Measurements from ENCODE around the gene SRGAP3.

SRGAP3 gene

DNA sequence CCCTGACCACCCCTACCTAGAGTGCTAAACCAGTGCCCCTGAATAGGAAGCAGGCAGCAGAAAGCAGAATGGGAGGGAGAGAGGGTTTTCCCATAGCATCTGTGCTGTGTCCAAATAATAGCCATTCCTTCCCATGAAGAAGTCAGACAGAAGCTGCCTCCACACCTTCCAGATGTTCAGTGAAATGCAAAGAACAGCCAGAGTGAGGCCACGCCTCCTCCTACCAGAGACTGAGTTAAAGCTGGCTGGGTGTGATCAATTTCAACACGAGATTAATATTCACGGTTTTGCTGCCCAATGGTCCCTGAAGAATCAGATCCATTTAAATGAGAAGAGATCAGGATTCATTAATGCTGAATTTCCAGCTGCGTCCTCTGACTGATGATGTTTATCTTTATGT is 111.8 kb downstream of the SRGAP3 start:
- DNase-seq: no peak

DNA sequence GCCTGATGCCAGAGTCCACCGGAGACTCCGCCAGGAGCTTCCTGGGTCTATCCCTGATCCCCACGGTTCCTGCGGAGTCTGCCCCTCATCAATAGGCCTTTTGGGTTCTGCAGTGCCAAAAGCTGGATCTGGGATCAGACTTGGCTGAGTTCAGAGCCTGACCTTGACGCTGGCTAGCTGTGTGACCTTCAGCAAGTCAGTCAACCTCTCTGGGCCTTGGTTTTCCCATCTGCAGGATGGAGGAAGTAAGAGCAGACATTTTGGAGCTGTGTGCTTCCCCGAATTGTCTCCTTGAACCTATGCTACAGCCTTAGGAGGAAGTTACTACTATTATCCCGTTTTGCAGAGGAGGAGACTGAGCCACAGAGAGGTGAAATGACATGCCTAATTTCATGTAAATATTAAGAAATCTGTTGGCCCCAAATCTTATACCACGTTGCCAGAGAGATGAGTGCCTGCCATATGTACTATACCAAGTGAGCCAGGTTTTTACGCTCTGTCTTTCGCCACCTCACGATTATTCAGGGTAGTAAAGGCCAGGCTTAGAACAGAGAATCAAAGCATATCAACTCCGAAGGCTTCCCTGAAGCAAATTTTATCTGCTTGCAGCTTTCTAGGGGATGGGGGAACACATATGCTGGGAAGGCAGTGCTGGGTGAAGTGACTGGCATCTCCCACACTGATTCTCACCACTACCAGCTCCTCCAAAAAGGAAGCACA is 112.5 kb downstream of the SRGAP3 start:
- DNase-seq: no peak

DNA sequence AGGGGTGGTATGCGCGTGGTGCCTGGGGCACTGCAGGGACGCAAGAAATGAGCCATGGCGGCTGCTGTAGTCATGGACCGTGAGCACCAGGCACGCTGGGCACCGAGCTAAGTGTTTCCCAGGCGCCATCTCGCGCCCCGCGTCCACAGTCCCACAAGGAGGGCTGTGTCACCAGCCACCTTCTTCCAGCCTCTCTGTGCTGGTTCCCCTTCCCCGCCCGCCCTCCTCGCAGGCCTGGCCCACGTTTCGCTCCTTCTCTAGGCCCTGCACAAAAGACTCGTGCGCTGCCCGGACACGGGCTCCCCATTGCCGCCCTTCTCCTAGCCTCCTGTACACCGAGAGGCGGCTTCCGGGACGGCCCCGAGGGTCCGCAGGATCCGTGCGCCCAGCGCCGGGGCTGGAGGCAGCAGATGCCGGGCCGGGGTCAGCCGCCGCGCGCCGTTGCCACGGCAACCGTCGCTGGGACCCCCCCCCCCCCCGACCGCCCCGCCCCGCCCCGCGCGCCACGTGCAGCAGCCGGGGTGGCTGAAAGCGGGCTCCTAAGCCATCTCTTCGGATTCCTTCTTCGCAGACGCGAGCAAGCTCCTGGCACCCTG is 113.4 kb downstream of the SRGAP3 start:
- no peak for DNase-seq

DNA sequence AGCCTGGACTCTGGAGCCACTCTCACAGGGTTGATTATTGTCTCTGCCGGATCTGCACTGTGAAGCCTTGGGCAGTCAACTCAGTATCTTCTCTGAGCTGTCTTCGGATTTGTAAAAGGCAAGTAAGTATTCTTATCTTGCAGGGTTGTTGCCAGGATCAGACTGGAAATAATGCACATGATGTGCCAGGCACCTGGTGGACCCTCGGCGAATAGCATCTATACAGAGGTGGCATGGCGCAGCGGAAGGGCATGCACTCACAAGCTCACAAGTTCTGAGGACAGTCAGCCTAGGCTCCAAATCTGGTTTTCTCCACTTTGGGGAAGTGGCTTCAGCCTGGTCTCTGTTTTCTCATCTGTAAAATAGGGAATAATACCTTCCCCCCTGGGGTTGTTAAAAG is 113.9 kb downstream of the SRGAP3 start:
- DNase-seq: no peak

DNA sequence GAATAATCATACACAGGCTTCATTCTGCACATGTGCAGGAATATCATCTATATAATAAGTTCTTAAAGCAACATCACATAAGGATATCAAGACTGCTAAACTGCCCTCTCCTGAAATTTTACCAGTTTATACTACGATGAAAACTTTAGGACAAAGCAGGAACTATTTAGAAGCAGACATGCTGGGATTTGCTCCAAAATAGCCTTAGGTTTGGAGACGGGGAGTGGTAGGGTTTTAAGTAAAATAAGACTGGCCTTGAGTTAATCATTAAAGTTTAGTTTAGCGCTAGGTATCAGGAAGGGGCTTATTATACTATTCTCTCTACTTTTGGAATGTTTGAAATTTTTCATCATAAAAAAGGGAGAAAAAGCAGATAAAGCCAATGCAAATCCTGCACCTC is 115.8 kb downstream of the SRGAP3 start:
- no peak for DNase-seq

DNA sequence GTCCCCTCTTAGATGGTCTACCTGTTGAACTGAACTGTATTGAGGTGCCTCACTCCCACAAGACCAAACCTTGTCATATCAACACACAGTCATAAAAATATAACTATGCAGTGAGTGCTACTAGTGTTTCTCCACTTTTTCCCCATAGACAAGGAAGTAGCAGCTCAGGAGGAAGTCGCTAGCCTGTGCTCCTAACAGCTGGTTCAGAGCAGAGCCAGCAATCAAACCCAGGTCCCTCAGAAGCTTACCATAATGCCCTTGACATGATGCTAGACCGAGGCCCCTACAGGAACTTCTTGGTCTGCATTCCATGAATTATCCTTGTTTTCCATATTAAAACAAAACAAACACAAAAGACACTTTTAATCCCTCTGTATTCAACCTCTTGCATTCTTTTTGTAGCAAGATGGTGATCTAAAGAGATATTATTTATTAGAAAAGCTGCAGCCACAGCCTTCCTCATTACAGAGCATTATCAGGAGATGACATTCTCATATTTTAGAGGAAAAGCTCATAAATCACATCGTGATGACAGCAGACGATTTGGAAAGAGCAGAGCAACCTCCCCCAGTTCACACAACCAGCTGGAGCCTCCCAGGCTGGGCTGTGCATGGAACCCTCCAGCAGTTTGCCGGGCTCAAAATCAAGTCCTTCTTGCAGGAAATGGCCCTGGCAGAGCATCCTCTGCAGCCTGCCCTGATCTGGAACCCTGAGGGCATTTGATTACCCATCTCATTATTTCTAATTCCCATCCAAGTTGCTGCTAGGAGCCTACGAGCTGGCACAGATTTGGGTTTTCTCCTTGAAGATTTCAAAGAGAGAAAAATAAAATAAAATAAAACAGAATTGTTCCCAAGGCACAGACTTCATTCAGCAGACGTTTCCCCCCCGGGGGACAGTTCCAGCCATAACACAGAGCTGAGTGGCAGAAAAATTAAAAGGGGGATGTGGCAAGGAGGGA is 118.8 kb downstream of the SRGAP3 start:
- DNase-seq: no peak

DNA sequence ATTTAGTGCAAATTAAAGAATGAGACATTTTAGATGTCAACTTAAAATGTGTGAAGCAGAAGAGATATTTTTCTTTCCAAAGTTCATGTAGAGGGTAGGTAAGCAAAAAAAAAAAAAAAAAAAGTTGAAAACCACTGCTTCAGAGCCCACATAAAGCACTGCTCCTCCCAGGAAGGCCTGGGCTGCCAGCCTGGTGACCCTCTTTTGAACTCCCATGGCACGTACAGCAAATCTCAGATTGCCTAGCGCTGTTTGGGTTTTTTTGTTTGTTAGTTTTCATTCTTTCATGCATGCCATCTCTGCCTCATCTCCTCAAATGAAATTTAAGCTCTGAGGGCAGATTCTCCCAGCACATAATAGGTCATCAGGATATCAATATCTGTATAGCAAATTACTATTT is 120.1 kb downstream of the SRGAP3 start:
- DNase-seq: no peak

DNA sequence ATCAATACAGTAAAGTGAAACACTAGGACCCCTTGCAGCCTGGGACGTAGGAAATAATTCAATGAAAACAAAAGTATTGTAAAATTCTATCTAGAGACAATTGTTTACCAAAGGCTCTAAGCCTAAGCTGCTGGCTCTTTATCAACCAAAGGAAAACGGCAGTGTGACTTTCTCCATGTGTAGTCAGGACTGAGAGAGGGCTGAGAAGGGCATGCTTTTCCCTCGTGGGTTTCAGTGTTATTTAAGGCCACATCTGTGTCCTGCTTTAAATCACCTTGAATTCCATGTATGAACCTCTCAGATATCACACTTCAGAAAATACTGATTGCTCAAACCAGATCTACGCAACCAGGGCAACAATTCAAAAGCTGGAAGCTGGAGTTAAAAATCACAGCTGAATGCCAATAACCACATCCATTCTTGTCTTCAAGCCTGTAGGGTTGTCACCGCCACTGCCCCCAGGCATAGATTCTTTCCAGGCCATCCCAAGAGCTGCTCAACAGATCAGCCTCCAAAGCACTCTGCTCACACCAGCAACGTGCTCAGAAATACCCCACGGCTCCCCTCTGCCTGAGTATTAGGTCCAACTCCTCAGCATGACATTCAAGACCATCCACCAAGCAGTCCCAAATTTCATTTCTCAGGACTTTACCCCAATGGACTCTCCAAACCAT is 124.0 kb downstream of the SRGAP3 start:
- DNase-seq: no peak

DNA sequence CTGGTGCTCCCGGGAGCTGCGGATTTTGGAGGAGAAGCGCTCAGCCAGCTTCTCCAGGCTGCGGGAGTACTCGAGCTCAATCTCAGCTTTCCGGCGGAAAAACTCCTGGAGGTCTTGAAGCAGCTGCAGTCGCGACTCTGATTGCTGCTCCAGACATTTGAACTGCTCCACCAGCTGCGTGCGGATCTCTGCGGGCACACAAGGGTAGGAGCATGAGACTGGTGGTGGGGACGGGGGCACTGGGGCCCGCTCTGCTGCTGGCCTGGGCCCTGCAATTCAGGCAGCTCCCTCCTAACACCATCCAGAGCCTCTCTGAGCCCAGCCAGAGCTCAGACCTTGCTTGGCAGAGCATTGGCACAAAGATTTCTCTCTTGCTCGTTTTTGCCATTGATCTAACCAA is 124.7 kb downstream of the SRGAP3 start:
- no peak for DNase-seq

DNA sequence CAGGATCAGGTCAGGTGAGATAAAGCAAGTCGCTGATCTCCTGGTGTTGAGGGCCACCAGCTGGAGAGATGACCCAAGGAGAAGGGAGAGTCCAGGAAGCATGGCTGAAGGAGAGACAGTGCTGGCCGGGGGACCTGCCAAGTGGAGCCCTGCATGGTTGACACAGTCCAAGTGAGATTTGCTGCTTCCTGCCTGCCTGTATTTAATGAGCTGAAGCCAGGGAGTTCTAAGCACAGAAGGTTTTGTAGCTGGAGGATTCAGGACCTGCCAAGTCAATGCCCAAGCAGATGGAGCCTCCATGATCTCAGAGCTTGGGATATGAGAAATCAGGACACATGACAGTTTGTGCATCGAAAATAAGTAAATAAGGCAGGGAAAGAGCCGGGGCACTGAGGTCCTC is 125.6 kb downstream of the SRGAP3 start:
- no peak for DNase-seq

DNA sequence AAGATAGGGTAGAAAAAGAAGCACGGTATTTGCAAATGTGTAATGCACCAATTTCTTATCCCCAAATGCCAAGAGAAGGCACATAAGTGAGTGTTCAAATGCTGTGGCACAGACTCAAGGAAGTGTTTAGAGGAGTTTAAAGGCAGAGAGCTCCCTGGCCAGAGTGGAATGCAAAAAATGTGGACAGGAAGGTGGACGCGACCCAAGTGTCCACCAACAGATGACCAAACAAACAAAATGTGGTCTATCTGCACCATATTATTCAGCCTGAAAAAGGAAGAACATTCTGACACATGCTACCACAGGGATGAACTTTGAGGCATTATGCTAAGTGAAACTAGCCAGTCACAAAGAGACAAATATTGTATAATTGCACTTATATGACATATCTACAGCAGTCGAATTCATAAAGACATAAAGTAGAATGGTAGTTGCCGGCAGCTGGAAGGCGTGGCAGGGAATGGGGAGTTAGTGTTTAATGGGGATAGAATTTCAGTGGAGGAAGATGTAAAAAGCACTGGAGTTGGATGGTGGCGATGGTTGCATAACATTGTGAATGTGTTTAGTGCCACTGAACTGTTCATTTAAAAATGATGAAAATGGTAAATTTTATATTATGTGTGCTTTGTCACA is 126.6 kb downstream of the SRGAP3 start:
- no peak for DNase-seq

DNA sequence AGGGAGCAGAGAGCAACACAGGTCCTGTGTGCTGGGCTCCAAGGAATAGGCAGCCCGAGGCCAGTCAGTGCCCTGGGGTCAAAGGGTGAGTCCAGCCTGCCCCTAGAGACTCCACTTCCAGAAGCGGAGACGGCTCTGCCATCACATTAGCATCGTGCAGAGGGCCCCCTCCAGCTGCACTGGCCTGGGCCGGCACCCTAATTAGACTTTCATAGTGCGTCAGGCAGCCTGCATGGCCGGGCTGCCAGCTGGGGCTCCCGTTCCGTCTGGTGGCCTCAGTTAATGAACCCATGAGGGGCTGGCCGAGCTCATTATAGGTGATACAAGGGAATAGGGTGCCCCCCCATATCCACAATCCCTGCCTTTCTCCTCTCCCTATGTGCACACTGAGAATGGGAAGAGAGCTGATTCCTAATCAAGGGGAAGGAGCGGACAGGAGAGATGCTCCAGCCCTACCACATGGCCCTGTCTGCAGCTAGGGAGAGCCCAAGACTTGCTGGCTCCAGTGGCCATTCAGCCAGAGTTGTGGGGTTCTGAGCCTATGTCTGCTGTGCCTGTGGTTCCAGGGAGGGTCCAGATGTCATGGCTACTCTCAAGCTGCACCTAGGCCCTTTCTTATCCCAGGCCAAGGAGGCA is 128.0 kb downstream of the SRGAP3 start:
- no peak for DNase-seq

DNA sequence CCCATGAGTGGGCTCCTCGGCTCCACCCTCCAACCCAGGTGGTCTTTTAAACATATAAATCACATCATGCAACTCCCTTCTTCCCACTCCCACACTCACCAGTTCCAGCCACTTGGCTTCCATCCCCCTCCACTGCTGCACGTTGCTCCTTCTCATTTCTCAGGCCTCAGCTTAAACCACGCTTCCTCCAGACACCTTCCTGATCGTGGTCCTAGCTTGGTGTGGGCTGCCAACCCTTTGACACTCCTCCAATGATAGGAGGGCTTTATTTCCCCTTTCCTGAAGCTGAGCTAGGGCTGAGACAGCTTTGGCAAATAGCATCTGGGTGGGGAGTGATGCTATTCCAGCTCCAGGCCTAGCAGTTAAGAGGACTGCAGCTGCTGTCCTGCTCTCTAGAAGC is 130.1 kb downstream of the SRGAP3 start:
- no peak for DNase-seq

DNA sequence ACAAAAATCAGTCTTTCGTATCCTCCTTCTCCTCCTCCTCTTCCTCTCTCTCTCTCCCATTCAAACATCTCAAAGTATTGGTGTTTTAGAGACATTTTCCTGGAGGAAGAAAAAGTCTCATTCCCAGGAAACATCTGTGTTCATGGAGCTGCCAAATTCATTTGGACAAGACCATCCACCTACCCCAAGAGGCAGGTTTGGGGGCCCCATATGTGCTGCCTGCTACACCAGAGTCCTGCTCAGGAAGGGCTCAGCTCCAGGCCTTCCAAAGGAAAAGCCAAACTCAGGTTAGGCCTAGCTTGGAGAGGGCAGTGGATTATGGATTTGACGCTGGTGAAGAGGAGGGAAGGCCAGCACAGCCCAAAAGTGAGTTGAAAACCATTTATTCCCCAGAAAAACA is 131.2 kb downstream of the SRGAP3 start:
- no peak for DNase-seq

DNA sequence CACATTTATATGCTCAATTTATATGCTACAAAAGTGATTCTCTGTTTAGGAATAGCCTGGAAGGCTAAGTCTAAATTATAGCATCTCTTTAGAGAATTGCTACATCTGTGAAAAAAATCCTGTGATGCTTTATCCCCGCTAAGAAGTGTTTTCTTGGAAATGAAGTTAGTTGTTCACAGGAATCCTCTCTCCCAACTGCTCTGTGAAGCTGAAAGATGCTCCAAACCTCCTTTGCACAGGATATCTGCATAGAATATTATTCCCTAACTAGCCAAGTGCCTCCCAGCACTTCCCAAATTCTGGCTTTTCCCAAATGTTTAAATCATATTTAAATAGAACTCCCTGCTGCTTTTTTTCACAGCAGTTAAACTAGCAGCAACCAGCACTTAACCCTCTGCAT is 132.2 kb downstream of the SRGAP3 start:
- no peak for DNase-seq

DNA sequence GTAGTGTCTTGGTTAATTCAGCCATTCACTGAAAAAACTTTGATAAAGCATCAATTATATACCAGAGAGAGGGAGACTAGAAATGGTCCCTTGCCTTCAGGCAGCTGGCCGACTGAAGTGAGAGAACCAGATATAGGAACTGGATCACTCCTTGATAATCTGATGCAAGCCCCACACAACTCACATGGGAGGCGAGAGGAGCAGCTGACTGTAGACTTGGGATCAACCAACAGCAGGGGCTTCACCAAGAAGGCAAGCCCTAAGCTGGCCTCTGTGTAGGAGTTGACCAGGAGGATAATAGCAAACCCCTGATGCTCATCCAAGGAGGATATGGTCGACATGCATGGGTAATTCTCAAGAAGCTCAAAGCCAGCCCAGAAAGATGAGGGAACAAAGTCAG is 133.1 kb downstream of the SRGAP3 start:
- no peak for DNase-seq

DNA sequence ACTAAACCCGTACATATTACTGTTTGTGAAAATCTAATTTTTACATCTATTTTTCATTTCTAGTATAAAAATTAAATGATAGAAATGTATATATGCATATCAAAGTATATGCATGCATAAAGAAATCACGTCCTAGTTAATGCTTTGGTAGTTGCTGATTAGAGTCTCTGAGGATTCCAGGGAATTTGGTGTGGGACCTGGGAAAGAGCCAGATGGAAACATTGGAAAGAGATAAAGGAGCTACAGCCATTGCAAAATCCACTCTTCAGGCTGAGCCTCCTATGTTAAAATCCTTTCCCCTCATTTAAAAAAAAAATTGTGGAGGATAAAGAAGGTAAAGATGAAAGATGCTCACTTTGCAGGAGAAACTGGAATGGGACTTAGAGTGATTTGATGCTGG is 134.1 kb downstream of the SRGAP3 start:
- no peak for DNase-seq

DNA sequence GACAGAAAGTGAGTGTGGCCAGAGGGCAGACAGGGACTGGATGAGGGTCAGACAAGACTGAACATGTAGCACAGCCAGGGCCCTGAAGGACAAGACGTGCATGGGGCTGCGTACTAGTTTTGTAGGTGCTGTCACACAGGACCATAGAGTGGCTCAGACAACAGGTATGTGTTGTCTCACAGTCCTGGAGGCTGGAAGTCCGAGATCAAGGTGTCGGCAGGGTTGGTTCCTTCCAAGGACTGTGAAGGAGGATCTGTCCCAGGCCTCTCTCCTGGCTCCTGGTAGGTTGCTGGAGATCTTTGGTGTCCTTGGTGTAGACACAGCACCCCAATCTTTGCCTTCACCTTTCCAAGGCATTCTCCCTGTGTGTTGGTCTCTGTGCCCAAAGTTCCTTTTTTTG is 136.4 kb downstream of the SRGAP3 start:
- DNase-seq: no peak

DNA sequence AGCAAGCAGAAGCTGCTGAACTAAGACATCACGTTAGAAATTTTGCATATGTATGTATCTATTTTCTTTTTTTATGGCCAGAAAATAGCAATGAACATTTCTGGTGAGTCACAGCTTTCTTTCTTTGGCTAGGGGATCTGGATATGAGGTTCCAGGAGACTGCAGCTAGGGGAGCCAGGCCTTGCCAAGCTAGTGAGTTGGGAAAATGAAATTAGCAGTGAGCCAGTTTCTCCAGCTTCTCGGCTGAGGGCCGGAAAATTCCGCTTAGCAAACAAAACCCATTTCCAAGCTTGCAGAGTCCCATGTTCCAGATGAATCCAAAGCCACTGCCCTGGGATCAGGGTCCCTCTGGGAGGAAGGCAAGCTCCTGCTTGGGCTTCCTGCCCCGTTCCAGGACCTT is 137.6 kb downstream of the SRGAP3 start:
- DNase-seq: no peak

DNA sequence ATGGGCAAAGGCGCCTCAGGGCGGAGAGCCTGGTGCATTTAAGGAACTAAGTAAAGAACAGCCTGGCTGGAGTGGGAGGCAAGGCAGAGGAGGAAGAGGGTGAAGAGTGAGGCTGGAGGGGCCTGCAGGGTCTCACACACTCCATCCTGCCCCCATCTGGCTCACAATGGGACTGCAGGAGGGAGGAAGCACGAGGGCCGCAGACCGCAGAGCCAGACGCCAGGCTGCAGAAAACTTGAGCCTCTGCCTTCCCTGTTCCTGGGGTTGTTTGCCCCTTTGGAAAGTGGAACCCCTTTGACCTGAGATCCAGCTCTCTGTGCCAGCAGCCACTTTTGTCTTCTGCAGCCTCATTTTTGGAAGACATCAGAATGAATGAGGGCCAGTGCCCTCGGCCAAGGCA is 138.0 kb downstream of the SRGAP3 start:
- no peak for DNase-seq

DNA sequence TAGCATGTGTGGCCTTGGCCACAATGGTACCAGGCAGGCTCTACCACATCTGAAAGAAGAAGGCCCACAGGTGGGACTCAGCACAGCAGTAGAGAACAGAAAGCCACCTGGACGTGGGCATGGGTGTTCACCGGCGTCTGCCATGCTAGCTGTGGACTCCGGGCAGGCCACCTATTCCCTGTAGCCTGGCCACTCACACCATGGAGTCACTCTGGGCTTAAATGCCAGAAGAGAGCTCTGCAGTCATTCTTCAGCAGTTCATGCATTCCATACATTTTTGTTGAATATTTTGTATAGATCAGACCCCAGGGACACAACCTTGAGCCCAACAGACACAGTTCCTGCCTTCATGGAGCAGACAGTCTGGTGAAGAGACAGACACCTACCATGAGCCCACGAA is 138.6 kb downstream of the SRGAP3 start:
- DNase-seq: no peak

DNA sequence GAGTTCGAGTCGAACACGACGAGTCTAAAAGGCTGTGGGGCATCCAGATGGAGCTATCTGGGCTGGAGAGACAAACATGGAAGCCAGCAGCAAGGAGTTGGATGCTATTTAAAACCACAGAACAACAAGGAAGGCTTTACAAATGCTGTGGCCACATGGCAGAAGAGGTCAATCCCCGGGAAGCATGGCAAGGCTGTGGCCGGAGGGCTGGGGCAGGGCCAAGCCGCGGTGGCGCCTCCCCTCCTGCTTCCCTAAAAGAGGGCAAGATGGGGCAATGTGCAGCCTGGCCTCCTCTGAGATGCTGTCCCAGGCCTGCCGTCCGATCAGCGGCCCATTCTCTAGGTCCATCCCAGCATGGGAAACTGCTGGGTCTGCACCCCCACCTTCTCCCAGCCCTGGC is 139.1 kb downstream of the SRGAP3 start:
- no peak for DNase-seq

DNA sequence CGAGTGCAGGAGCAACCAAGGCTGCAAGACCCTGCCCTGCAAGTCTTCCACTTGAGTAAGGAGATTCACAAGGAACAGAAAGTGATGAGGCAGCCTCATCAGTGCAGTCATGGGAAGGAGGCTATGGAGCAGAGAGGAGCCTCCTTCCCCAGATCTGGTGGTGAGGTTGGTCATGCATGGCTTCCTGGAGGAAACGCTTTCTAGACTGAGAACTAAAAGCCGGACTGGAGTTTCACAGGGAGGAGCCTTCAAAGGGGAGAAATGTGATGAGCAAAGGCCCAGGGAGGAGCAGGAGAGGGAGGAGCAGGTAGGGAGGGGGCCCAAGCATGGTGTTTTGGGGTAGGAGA is 139.9 kb downstream of the SRGAP3 start:
- no peak for DNase-seq

Data from cortex of kidney (tissue), 1 donor.